ENCODE data around the gene DENND4A.

DENND4A gene

GRCh38 chr15:65841121-65841930, 49.2 kb upstream of the DENND4A start:
- Histone ChIP-seq H3K4me1 (ENCODE audit: control insufficient read depth, insufficient read depth, low read length) (no peaks in the 10 kb centered on the region), H3K4me3 (ENCODE audit: low read depth, low read length) (no peak overlapping the region; the same call in 1 of the 2 replicates), H3K9me3 (ENCODE audit: control insufficient read depth, insufficient read depth, low read depth, low read length) (no peaks in the 10 kb centered on the region; the same call in 1 of the 2 replicates), H3K36me3 (ENCODE audit: control insufficient read depth in 2 of 2, insufficient read depth in 1 of 2, low read length in 2 of 2) (no peaks in the 10 kb centered on the region), H3K27ac (ENCODE audit: extremely low read depth, low read depth, low read length) (peak overlapping the region; percentile 27; the same call in 1 of the 2 replicates)
- CTCF ChIA-PET: interaction anchor here (0.6 to 7.2 kb wide), 5 partner anchors 9 to 202 kb away, joined by 4 to 34 read pairs (median 5); no protein-coding TSS in a partner anchor
- POLR2A ChIA-PET: no interaction called here
- TF ChIP-seq REST (tag by site-specific recombination; IDR thresholded peaks at IDR 0.05): no peak
- TF ChIP-seq SCRT2 (tag by site-specific recombination; IDR thresholded peaks at IDR 0.05): no peak
- TF ChIP-seq ZFHX2 (tag by site-specific recombination; conservative IDR thresholded peaks at IDR 0.05): peak; percentile 72
- peak; percentile 37; the same call in 1 of the 2 replicates for TF ChIP-seq ZNF362 (tag by site-specific recombination; IDR thresholded peaks at IDR 0.05)
- TF ChIP-seq PRDM10 (tag by site-specific recombination; IDR thresholded peaks at IDR 0.05): peak; percentile 99
- TF ChIP-seq ZNF140 (tag by site-specific recombination; IDR thresholded peaks at IDR 0.05): no peak
- TF ChIP-seq OSR2 (tag by site-specific recombination; IDR thresholded peaks at IDR 0.05): peak; percentile 7; the same call in 1 of the 2 replicates
- TF ChIP-seq ZNF426 (tag by site-specific recombination; IDR thresholded peaks at IDR 0.05): no peak
- TF ChIP-seq YY2 (tag by site-specific recombination; IDR thresholded peaks at IDR 0.05): 0 out of 2 replicates have a peak, but pooled peaks have one; percentile 17
- peak; percentile 83 for TF ChIP-seq ZBTB17 (tag by site-specific recombination; IDR thresholded peaks at IDR 0.05)
- no peak for TF ChIP-seq ZNF292 (tag by site-specific recombination; IDR thresholded peaks at IDR 0.05; ENCODE audit: borderline replicate concordance, low read depth)

- Histone ChIP-seq H3K9me3 (ENCODE audit: control insufficient read depth, insufficient read depth, low read depth, low read length) (no peaks in the 10 kb centered on the region; the same call in 1 of the 2 replicates), H3K4me3 (ENCODE audit: low read depth, low read length) (no peak overlapping the region), H3K36me3 (ENCODE audit: control insufficient read depth in 2 of 2, insufficient read depth in 1 of 2, low read length in 2 of 2) (no peaks in the 10 kb centered on the region), H3K4me1 (ENCODE audit: control insufficient read depth, insufficient read depth, low read length) (no peaks in the 10 kb centered on the region), H3K27ac (ENCODE audit: extremely low read depth, low read depth, low read length) (no peak overlapping the region)
- ChIA-PET CTCF (interaction anchor here (0.6 to 7.2 kb wide), 4 partner anchors 16 to 250 kb away, joined by 3 to 34 read pairs (median 4); no protein-coding TSS in a partner anchor), POLR2A (no interaction called here)
- TF ChIP-seq ZBTB6 (tag by site-specific recombination; IDR thresholded peaks at IDR 0.05) (no peak), YY2 (tag by site-specific recombination; IDR thresholded peaks at IDR 0.05) (no peak), ZNF488 (tag by site-specific recombination; IDR thresholded peaks at IDR 0.05) (no peak), ELK4 (IDR thresholded peaks at IDR 0.05; ENCODE audit: borderline replicate concordance, low read depth, low read length) (no peak), ZNF121 (tag by site-specific recombination; IDR thresholded peaks at IDR 0.05) (no peak), KLF9 (tag by site-specific recombination; IDR thresholded peaks at IDR 0.05; ENCODE audit: low read depth) (no peak), ZNF76 (tag by site-specific recombination; IDR thresholded peaks at IDR 0.05; ENCODE audit: borderline replicate concordance, low read depth) (no peak), ZNF398 (tag by site-specific recombination; IDR thresholded peaks at IDR 0.05) (no peak), ZNF843 (tag by site-specific recombination; IDR thresholded peaks at IDR 0.05) (no peak)
Observed at GRCh38 chr15:65839985-65840384, 47.9 kb upstream of the DENND4A start.

All from HEK293 (cell line).